GM23338 (cell line): ENCODE data around the gene GNAT1. TPM values are rescaled to one million over a fixed set of nuclear protein-coding genes. Genes with fewer than 3 reads are reported as not detected.

Source experiments
- ATAC-seq: fragments of 200-7000 bp; cut with Tn5 transposase; 3 replicates; pipeline ENCODE4 v1.9.1; 2020
- DNase-seq: peaks from one replicate; pipeline ENCODE4 v3.0.0-alpha.2; 2015; ENCODE audit warnings: low spot score
- H2AFZ ChIP-seq: fragments of 200-600 bp; sonication (generic); 2 replicates; pipeline ENCODE4 v1.8.0; 2016; ENCODE audit warnings: antibody characterized with exemption, mild to moderate bottlenecking, moderate library complexity
- H3F3A ChIP-seq: fragments of 200-600 bp; sonication (generic); replicated peaks from 2 replicates; pipeline ENCODE4 v1.8.0; 2017; ENCODE audit warnings: antibody characterized with exemption, mixed run types, low read depth
- H3K27ac ChIP-seq: fragments of 200-600 bp; sonication (generic); 2 replicates; pipeline ENCODE4 v1.6.1; 2016; ENCODE audit warnings: low read depth
- H3K27me3 ChIP-seq: fragments of 200-600 bp; sonication (generic); 2 replicates; pipeline ENCODE4 v1.8.0; 2016; ENCODE audit warnings: mild to moderate bottlenecking, mixed run types, moderate library complexity; ENCODE audit not compliant: insufficient read depth
- H3K36me3 ChIP-seq: fragments of 200-600 bp; sonication (generic); 2 replicates; pipeline ENCODE4 v1.8.0; 2016; ENCODE audit warnings: mild to moderate bottlenecking; ENCODE audit not compliant: insufficient read depth
- H3K4me1 ChIP-seq: fragments of 200-600 bp; sonication (generic); 2 replicates; pipeline ENCODE4 v1.8.0; 2016; ENCODE audit warnings: mild to moderate bottlenecking, moderate library complexity; ENCODE audit not compliant: insufficient read depth
- H3K4me2 ChIP-seq: fragments of 200-600 bp; sonication (generic); 2 replicates; pipeline ENCODE4 v1.7.1; 2017; ENCODE audit warnings: mixed run types
- H3K4me3 ChIP-seq: fragments of 200-600 bp; sonication (generic); 2 replicates; pipeline ENCODE4 v1.6.1; 2016; ENCODE audit warnings: mixed run types
- H3K79me2 ChIP-seq: fragments of 200-600 bp; sonication (generic); replicated peaks from 2 replicates; pipeline ENCODE4 v1.8.0; 2017; ENCODE audit warnings: mild to moderate bottlenecking; ENCODE audit not compliant: insufficient read depth
- H3K9me2 ChIP-seq: fragments of 200-600 bp; sonication (generic); 2 replicates; pipeline ENCODE4 v1.8.0; 2017; ENCODE audit not compliant: insufficient read depth
- H4K20me1 ChIP-seq: fragments of 200-600 bp; sonication (generic); replicated peaks from 2 replicates; pipeline ENCODE4 v1.8.0; 2017; ENCODE audit warnings: mild to moderate bottlenecking; ENCODE audit not compliant: insufficient read depth
- H3K27ac Mint-ChIP-seq: 2 replicates; pipeline ENCODE4 v1.8.0; 2020; ENCODE audit warnings: inconsistent platforms, mild to moderate bottlenecking, moderate library complexity, mixed read lengths
- H3K27me3 Mint-ChIP-seq: 3 replicates; pipeline ENCODE4 v1.8.0; 2022; ENCODE audit warnings: low read depth, mild to moderate bottlenecking, moderate library complexity, mixed read lengths, inconsistent platforms; ENCODE audit not compliant: insufficient read depth, poor library complexity
- H3K36me3 Mint-ChIP-seq: 3 replicates; pipeline ENCODE4 v1.8.0; 2021; ENCODE audit warnings: low read depth, mild to moderate bottlenecking, inconsistent platforms, moderate library complexity, mixed read lengths
- H3K4me1 Mint-ChIP-seq: 3 replicates; pipeline ENCODE4 v1.8.0; 2020; ENCODE audit warnings: mild to moderate bottlenecking, inconsistent platforms, mixed read lengths
- H3K4me3 Mint-ChIP-seq: 3 replicates; pipeline ENCODE4 v1.8.0; 2021; ENCODE audit warnings: moderate library complexity, mild to moderate bottlenecking, inconsistent platforms, mixed read lengths
- H3K9me3 Mint-ChIP-seq: 3 replicates; pipeline ENCODE4 v1.8.0; 2020; ENCODE audit warnings: moderate library complexity, mild to moderate bottlenecking, inconsistent platforms, mixed read lengths
- CREB1 ChIP-seq: fragments of 250-450 bp; sonication (Bioruptor Pico); IDR thresholded peaks from 2 replicates; pipeline ENCODE4 v1.5.0; 2020; ENCODE audit warnings: low read depth, mild to moderate bottlenecking, moderate library complexity
- CTCF ChIP-seq, 2 experiments: fragments of 200-600 bp in 1 of 2; sonication (generic) in 1 of 2; conservative IDR thresholded peaks; 2 replicates each; pipeline versions ENCODE4 v1.5.1 to v1.6.1; 2016 to 2017; ENCODE audit warnings: antibody characterized with exemption in 2 of 2, low read depth in 2 of 2, mild to moderate bottlenecking in 2 of 2, moderate library complexity in 1 of 2
- EZH2phosphoT487 ChIP-seq: fragments of 200-600 bp; sonication (generic); IDR thresholded peaks from one replicate; pipeline ENCODE4 v1.8.1; 2018; ENCODE audit warnings: antibody characterized with exemption; ENCODE audit not compliant: unreplicated experiment
- JUNB ChIP-seq: IDR thresholded peaks from one replicate; pipeline ENCODE4 v1.6.1; 2016; ENCODE audit warnings: antibody characterized with exemption; ENCODE audit not compliant: unreplicated experiment
- POLR2AphosphoS5 ChIP-seq: IDR thresholded peaks from 2 replicates; pipeline ENCODE4 v1.6.1; 2016; ENCODE audit warnings: antibody characterized with exemption, low read depth
- STAT1 ChIP-seq: IDR thresholded peaks from one replicate; pipeline ENCODE4 v1.6.1; 2016; ENCODE audit warnings: antibody characterized with exemption; ENCODE audit not compliant: unreplicated experiment
- ZNF114 ChIP-seq: fragments of 250-450 bp; sonication (Bioruptor Pico); IDR thresholded peaks from 2 replicates; pipeline ENCODE4 v1.5.0; 2020; ENCODE audit warnings: mild to moderate bottlenecking, moderate library complexity
- polyA plus RNA-seq: library from polyadenylated mRNA; unstranded; fragments of >200 nt; fragmentation: Nextera tagmentation; extraction: Ambion mirVana; gene quantifications from 2 replicates; pipeline ENCODE4 v1.2.1, GENCODE V29; 2016
- total RNA-seq: library from RNA; depleted of rRNA; stranded (reverse); fragments of >200 nt; shearing (Covaris generic); gene quantifications from 2 replicates; pipeline ENCODE4 v1.2.3, GENCODE V29; 2014
- TF ChIP-seq, protein P1 (sequence below): IDR thresholded peaks from 2 replicates; pipeline ENCODE4 v1.6.1; 2016; ENCODE audit warnings: antibody characterized with exemption
- TF ChIP-seq, protein P2 (sequence below): fragments of 250-450 bp; sonication (Bioruptor Pico); IDR thresholded peaks from 2 replicates; pipeline ENCODE4 v1.5.0; 2020; ENCODE audit warnings: mild to moderate bottlenecking, moderate library complexity

The GNAT1 gene
- total and polyA plus RNA-seq, 2 experiments from 2014 or later = not detected

DNA sequence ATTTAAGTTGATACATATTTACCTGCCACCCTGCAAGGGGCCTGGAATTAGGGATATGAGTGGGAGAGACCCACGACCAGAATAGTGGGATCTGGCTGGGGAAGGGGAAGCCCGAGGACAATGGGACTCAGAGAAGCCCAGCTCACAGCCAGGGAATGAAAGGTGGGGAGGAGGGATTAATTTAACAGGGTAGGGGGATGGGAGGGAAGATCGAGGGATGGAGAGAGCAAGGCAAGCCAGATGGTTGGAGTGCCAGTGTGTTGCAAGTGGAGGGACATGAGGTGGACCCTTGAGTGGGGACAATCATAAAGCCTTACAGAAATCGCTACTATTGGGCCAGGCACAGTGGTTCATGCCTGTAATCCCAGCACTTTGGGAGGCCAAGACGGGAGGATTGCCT is 40.2 kb downstream of the GNAT1 start:
- H3K4me2 ChIP-seq = no peak overlapping the region
- H3K4me3 ChIP-seq = no peak overlapping the region
- H3K27ac Mint-ChIP-seq = no peak overlapping the region
- H3K36me3 ChIP-seq = no peaks in the 10 kb centered on the region
- H3K27me3 Mint-ChIP-seq = peaks cover 22% of the 10 kb centered on the region
- no peak overlapping the region for H3K27ac ChIP-seq
- H3K27me3 ChIP-seq = peaks cover 4% of the 10 kb centered on the region
- H3K4me3 Mint-ChIP-seq = no peak overlapping the region
- peaks cover 11% of the 10 kb centered on the region for H3K79me2 ChIP-seq
- TF ChIP-seq CTCF (conservative IDR thresholded peaks at IDR 0.05; ENCODE audit: low read depth in 2 of 2) (no peak), CREB1 (CRISPR knock-in tag) (no peak), POLR2AphosphoS5 (no peak), ZNF114 (no peak), STAT1 (no peak), EZH2phosphoT487 (no peak)
- TF ChIP-seq, protein P1, sequence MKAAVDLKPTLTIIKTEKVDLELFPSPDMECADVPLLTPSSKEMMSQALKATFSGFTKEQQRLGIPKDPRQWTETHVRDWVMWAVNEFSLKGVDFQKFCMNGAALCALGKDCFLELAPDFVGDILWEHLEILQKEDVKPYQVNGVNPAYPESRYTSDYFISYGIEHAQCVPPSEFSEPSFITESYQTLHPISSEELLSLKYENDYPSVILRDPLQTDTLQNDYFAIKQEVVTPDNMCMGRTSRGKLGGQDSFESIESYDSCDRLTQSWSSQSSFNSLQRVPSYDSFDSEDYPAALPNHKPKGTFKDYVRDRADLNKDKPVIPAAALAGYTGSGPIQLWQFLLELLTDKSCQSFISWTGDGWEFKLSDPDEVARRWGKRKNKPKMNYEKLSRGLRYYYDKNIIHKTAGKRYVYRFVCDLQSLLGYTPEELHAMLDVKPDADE = no peak
- H2AFZ ChIP-seq = no peak overlapping the region
- H3F3A ChIP-seq = peaks cover 17% of the 10 kb centered on the region
- peaks cover 2% of the 10 kb centered on the region; the same call in 1 of the 2 replicates for H4K20me1 ChIP-seq
- no peaks in the 10 kb centered on the region for H3K36me3 Mint-ChIP-seq
- ATAC-seq (no peak), DNase-seq (no peak)
- peaks cover 28% of the 10 kb centered on the region for H3K4me1 Mint-ChIP-seq
- H3K9me2 ChIP-seq = no peaks in the 10 kb centered on the region
- no peaks in the 10 kb centered on the region for H3K9me3 Mint-ChIP-seq
- H3K4me1 ChIP-seq = peaks cover 14% of the 10 kb centered on the region

- Mint-ChIP-seq H3K4me1 (peaks cover 28% of the 10 kb centered on the region), H3K9me3 (no peaks in the 10 kb centered on the region), H3K4me3 (no peak overlapping the region), H3K27ac (no peak overlapping the region), H3K36me3 (no peaks in the 10 kb centered on the region), H3K27me3 (peaks cover 22% of the 10 kb centered on the region)
- H3K4me3 ChIP-seq = no peak overlapping the region
- H3K27ac ChIP-seq = no peak overlapping the region
- DNase-seq (no peak), ATAC-seq (no peak)
- peaks cover 9% of the 10 kb centered on the region; the same call in 1 of the 2 replicates for H4K20me1 ChIP-seq
- H3K4me1 ChIP-seq = peaks cover 18% of the 10 kb centered on the region
- H2AFZ ChIP-seq = no peak overlapping the region
- no peak overlapping the region for H3K4me2 ChIP-seq
- H3K27me3 ChIP-seq = no peaks in the 10 kb centered on the region
- no peaks in the 10 kb centered on the region for H3K36me3 ChIP-seq
- peaks cover 18% of the 10 kb centered on the region; the same call in 1 of the 2 replicates for H3F3A ChIP-seq
- peaks cover 18% of the 10 kb centered on the region for H3K79me2 ChIP-seq
- no peaks in the 10 kb centered on the region for H3K9me2 ChIP-seq
- TF ChIP-seq CTCF (conservative IDR thresholded peaks at IDR 0.05; ENCODE audit: low read depth in 2 of 2) (no peak), POLR2AphosphoS5 (no peak), JUNB (no peak), STAT1 (no peak)
- TF ChIP-seq, protein P2, sequence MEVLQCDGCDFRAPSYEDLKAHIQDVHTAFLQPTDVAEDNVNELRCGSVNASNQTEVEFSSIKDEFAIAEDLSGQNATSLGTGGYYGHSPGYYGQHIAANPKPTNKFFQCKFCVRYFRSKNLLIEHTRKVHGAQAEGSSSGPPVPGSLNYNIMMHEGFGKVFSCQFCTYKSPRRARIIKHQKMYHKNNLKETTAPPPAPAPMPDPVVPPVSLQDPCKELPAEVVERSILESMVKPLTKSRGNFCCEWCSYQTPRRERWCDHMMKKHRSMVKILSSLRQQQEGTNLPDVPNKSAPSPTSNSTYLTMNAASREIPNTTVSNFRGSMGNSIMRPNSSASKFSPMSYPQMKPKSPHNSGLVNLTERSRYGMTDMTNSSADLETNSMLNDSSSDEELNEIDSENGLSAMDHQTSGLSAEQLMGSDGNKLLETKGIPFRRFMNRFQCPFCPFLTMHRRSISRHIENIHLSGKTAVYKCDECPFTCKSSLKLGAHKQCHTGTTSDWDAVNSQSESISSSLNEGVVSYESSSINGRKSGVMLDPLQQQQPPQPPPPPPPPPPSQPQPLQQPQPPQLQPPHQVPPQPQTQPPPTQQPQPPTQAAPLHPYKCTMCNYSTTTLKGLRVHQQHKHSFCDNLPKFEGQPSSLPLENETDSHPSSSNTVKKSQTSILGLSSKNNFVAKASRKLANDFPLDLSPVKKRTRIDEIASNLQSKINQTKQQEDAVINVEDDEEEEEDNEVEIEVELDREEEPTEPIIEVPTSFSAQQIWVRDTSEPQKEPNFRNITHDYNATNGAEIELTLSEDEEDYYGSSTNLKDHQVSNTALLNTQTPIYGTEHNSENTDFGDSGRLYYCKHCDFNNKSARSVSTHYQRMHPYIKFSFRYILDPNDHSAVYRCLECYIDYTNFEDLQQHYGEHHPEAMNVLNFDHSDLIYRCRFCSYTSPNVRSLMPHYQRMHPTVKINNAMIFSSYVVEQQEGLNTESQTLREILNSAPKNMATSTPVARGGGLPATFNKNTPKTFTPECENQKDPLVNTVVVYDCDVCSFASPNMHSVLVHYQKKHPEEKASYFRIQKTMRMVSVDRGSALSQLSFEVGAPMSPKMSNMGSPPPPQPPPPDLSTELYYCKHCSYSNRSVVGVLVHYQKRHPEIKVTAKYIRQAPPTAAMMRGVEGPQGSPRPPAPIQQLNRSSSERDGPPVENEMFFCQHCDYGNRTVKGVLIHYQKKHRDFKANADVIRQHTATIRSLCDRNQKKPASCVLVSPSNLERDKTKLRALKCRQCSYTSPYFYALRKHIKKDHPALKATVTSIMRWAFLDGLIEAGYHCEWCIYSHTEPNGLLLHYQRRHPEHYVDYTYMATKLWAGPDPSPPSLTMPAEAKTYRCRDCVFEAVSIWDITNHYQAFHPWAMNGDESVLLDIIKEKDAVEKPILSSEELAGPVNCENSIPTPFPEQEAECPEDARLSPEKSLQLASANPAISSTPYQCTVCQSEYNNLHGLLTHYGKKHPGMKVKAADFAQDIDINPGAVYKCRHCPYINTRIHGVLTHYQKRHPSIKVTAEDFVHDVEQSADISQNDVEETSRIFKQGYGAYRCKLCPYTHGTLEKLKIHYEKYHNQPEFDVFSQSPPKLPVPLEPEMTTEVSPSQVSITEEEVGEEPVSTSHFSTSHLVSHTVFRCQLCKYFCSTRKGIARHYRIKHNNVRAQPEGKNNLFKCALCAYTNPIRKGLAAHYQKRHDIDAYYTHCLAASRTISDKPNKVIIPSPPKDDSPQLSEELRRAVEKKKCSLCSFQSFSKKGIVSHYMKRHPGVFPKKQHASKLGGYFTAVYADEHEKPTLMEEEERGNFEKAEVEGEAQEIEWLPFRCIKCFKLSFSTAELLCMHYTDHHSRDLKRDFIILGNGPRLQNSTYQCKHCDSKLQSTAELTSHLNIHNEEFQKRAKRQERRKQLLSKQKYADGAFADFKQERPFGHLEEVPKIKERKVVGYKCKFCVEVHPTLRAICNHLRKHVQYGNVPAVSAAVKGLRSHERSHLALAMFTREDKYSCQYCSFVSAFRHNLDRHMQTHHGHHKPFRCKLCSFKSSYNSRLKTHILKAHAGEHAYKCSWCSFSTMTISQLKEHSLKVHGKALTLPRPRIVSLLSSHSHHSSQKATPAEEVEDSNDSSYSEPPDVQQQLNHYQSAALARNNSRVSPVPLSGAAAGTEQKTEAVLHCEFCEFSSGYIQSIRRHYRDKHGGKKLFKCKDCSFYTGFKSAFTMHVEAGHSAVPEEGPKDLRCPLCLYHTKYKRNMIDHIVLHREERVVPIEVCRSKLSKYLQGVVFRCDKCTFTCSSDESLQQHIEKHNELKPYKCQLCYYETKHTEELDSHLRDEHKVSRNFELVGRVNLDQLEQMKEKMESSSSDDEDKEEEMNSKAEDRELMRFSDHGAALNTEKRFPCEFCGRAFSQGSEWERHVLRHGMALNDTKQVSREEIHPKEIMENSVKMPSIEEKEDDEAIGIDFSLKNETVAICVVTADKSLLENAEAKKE = no peak
- TF ChIP-seq, protein P1 = no peak
These were observed 40.9 kb downstream of the GNAT1 start for GRCh38 chr3:50232303-50232702.
